Stimulated activated memory B cell treated with anti-CD40 and anti-IgM and Interleukin-4, amounts not matched to agents 10 μg/mL and 1 μg/mL and 100 μg/mL, for 72 hours (primary cell): ENCODE data around the gene SFTA2.
"Not testable (repeated sequence)": the region's sequence is repeated elsewhere in the genome, so short reads cannot be mapped to it uniquely, and the experiment has no call there.

Experiments
- ATAC-seq: fragments of 150-1000 bp; cut with Tn5 transposase; 2 replicates; pipeline ENCODE4 v1.10.0; 2021
- H3K27ac Mint-ChIP-seq: one replicate; pipeline ENCODE4 v1.8.0; 2022; ENCODE audit warnings: mild to moderate bottlenecking, mixed read lengths
- H3K27me3 Mint-ChIP-seq: one replicate; pipeline ENCODE4 v1.8.0; 2022; ENCODE audit warnings: mixed read lengths
- H3K36me3 Mint-ChIP-seq: one replicate; pipeline ENCODE4 v1.8.0; 2022; ENCODE audit warnings: mixed read lengths
- H3K4me1 Mint-ChIP-seq: one replicate; pipeline ENCODE4 v1.8.0; 2022; ENCODE audit warnings: mixed read lengths
- H3K4me3 Mint-ChIP-seq: one replicate; pipeline ENCODE4 v1.8.0; 2022; ENCODE audit warnings: mild to moderate bottlenecking, moderate library complexity, mixed read lengths
- H3K9me3 Mint-ChIP-seq: one replicate; pipeline ENCODE4 v1.8.0; 2022; ENCODE audit warnings: mixed read lengths

The SFTA2 gene

DNA sequence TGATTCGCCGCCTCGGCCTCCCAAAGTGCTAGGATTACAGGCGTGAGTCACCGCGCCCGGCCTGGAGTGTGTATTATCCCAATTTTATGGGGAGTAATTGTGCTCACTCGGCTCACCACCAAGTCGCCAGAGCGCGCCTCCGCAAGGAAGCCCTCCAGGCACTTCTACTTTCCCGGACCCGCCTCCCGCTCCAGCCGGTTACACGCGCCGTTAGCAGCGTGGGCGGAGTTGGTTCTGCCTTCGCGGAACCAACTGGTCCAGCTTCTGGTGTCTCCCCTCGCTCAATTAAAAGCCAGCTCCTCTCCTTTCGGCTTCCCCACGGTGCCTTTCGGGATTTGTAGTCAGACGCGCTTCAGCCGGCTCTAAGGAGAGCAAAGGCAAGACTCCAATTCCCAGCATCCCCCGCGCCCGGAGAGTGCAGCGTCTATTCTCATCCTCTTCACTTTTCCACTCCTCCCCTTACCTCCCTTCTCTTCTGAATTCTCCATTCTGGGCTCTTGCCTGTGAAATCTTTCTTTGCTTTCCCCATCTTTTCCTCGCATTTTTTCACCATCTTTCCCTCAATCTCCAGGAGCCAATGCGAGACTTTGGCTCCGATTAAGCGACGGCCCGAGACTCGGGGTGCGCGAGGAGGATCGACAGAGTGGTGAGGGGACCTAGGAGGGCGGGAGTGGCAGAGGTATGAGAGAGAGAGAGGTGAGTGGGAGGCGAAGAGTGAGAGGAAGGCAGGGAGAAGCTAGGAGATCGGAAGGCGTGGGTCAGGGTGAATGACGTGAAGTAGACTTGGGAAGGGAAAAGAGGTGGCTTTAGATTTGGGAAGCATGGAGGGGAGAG, 24.0 kb downstream of the SFTA2 start, which contains the start of gene GTF2H4:
TSS of gene GTF2H4 (plus strand) at position 450 of the 834 bp plus-strand sequence.
- Mint-ChIP-seq H3K9me3 (no peaks in the 10 kb centered on the region), H3K27ac (peak within 1 kb of the TSS; percentile 72), H3K4me3 (peak within 1 kb of the TSS; percentile 95), H3K36me3 (peaks cover 21% of the 10 kb centered on the region), H3K4me1 (peaks cover 16% of the 10 kb centered on the region), H3K27me3 (no peaks in the 10 kb centered on the region)
- peak; percentile 99 for ATAC-seq

DNA sequence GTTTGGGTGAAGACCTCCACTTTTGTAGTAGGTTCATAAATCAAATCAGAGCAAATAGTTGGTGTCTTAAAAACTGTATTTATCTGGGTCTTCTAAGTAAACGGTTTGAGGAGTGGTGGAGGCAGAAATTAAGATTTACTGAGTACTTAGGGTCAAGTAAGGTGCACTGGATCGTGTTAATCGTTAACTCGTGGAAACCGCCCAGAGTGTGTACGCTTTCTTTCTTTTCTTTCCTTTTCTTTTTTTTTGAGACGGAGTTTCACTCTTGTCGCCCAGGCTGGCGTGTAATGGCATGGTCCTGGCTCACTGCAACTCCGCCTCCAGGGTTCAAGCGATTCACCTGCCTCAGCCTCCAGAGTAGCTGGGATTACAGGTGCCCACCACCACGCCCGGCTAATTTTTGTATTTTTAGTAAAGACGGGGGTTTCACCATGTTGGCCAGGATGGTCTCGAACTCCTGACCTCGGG, 24.6 kb downstream of the SFTA2 start:
- Mint-ChIP-seq H3K36me3 (peaks cover 17% of the 10 kb centered on the region), H3K4me3 (peak overlapping the region; percentile 95), H3K27ac (peak overlapping the region; percentile 72), H3K4me1 (peaks cover 22% of the 10 kb centered on the region)
- H3K9me3 Mint-ChIP-seq, ATAC-seq, H3K27me3 Mint-ChIP-seq: not testable (repeated sequence)

DNA sequence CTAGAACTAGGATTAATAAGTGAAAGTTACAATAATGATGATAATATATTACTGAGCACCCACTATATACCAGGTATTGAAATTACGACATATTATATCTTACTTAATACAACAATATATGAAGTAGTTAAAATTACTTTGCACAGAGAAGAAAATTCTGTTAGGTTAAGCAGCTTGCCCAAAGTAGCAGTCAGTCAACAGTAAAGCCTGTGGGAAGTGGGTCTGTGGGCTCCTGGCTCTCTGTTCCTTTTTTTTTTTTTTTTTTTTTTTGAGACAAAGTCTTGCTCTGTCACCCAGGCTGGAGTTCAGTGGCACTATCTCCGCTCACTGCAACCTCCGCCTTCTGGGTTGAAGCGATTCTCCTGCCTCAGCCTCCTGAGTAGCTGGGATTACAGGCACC, 28.7 kb downstream of the SFTA2 start:
- ATAC-seq = no peak
- Mint-ChIP-seq H3K4me3 (no peak overlapping the region), H3K9me3 (no peaks in the 10 kb centered on the region), H3K36me3 (peaks cover 18% of the 10 kb centered on the region), H3K4me1 (peaks cover 15% of the 10 kb centered on the region), H3K27me3 (no peaks in the 10 kb centered on the region), H3K27ac (peak overlapping the region; percentile 62)

DNA sequence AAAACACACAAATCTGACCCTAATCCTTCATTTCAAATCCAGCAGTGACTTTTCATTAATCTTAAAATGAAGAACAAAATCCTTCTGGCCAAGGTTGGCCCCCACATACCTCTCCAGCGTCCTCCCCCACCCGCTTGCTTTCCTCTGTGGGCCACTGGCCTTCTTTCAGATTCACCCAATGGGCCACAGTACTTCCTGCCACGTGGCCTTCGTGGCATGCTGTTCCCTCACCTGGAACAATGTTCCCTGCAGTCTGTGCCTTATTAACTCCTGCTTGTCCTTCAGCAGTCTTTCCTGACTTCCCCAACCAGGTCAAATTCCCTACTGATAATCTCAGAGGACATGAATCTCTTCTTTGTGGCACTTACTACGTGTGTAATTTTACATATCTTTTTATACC, 29.3 kb downstream of the SFTA2 start:
- no peak for ATAC-seq
- Mint-ChIP-seq H3K36me3 (peaks cover 21% of the 10 kb centered on the region), H3K9me3 (no peaks in the 10 kb centered on the region), H3K27me3 (no peaks in the 10 kb centered on the region), H3K4me3 (no peak overlapping the region), H3K4me1 (peaks cover 11% of the 10 kb centered on the region), H3K27ac (peak overlapping the region; percentile 62)

DNA sequence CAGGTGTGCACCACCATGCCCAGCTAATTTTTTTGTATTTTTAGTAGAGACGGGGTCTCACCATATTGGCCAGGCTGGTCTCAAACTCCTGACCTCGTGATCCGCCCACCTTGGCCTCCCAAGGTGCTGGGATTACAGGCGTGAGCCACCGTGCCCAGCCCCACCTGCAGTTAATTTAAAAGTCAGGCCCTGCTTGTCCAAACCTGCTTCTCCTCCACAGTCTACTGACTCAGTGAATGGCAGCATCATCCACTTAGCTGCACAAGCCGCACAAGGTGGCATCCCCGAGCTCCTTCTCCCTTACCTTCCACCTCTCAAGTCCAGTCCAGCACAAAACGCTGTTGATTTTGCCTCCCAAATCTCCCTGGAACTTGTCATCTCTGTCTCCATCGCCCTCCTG, 29.8 kb downstream of the SFTA2 start:
- not testable (repeated sequence) for ATAC-seq, H3K9me3 Mint-ChIP-seq, H3K4me3 Mint-ChIP-seq, H3K27me3 Mint-ChIP-seq
- peaks cover 11% of the 10 kb centered on the region for H3K4me1 Mint-ChIP-seq
- H3K36me3 Mint-ChIP-seq = peaks cover 21% of the 10 kb centered on the region
- H3K27ac Mint-ChIP-seq = peak overlapping the region; percentile 62

DNA sequence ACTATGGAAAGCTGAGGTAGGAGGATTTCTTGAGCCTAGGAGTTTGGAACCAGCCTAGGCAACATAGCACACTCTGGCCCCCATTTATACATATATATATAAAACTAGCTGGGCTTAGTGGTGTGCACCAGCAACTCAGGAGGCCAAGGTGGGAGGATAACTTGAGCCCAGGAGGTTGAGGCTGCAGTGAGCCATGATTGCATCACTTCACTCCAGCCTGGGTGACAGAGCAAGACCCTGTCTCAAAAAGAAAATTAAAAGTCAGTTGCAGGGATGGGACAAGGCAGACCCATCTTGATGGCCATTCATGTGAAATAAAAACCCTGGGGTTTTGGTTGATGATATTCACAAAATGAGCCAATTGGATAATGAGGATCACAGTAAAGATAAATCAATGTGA, 30.5 kb downstream of the SFTA2 start:
- Mint-ChIP-seq H3K4me1 (peaks cover 11% of the 10 kb centered on the region), H3K36me3 (peaks cover 25% of the 10 kb centered on the region), H3K9me3 (no peaks in the 10 kb centered on the region), H3K27me3 (no peaks in the 10 kb centered on the region), H3K4me3 (no peak overlapping the region), H3K27ac (no peak overlapping the region)
- ATAC-seq = no peak

DNA sequence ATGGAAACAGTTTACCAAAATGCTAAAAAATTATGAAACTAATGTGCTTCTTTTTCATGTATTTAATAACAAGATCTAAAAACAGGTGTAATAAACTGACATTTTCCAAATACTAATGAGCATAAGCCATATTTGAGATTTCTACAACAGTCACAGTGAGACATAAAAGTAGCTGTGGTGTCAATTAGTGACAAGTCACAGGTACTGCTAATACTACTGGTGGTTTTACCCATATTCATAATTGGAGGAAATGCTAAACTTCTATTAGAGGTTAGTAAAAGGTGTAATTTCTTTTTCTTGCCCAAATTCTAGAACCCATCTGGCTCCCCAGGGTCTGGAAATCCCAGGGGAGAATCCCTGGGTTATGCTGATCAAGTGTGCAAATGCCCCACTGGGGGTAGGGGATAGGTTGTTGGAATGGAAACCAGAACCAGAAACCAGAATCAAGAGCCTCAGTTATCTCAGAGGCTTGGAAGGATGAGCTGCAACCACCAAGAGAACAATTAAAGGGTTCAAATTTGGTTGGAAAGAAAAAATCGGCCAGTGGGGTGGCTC, 31.0 kb downstream of the SFTA2 start:
- Mint-ChIP-seq H3K27ac (no peak overlapping the region), H3K27me3 (no peaks in the 10 kb centered on the region), H3K9me3 (no peaks in the 10 kb centered on the region), H3K4me1 (peaks cover 11% of the 10 kb centered on the region), H3K36me3 (peaks cover 28% of the 10 kb centered on the region), H3K4me3 (no peak overlapping the region)
- no peak for ATAC-seq

DNA sequence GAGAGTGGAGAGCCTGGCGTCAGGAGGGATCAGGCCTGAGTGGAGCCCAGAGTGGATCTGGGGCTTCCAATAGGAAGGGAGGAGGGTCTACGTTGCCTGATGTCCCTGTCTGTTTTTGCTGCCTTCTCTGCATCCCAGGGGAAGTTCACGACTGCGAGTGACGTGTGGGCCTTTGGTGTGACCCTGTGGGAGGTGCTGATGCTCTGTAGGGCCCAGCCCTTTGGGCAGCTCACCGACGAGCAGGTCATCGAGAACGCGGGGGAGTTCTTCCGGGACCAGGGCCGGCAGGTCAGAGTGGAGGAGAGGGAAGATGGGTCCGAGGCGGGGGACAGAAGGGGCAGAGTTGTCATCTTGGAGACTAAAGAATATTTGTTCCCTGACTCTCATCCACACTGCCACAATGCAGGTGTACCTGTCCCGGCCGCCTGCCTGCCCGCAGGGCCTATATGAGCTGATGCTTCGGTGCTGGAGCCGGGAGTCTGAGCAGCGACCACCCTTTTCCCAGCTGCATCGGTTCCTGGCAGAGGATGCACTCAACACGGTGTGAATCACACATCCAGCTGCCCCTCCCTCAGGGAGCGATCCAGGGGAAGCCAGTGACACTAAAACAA, 33.1 kb downstream of the SFTA2 start:
- H3K27me3 Mint-ChIP-seq = no peaks in the 10 kb centered on the region
- no peak overlapping the region for H3K4me3 Mint-ChIP-seq
- peaks cover 11% of the 10 kb centered on the region for H3K4me1 Mint-ChIP-seq
- H3K27ac Mint-ChIP-seq = no peak overlapping the region
- H3K9me3 Mint-ChIP-seq = no peaks in the 10 kb centered on the region
- ATAC-seq = no peak
- H3K36me3 Mint-ChIP-seq = peaks cover 47% of the 10 kb centered on the region

DNA sequence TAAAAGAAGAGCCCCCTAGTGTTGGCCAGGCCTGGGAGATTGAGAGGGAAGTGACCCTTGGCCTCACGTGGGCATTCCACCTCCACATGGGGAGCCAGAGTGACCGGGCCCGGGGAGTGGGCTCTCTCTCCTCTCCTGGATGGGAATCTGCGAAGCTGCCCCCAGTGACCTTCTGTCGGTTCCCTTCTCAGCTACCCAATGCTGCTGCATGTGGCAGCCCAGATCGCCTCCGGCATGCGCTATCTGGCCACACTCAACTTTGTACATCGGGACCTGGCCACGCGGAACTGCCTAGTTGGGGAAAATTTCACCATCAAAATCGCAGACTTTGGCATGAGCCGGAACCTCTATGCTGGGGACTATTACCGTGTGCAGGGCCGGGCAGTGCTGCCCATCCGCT, 34.1 kb downstream of the SFTA2 start:
- Mint-ChIP-seq H3K27me3 (no peaks in the 10 kb centered on the region), H3K36me3 (peaks cover 53% of the 10 kb centered on the region), H3K4me1 (peaks cover 8% of the 10 kb centered on the region), H3K9me3 (no peaks in the 10 kb centered on the region), H3K27ac (no peak overlapping the region), H3K4me3 (no peak overlapping the region)
- ATAC-seq = no peak

DNA sequence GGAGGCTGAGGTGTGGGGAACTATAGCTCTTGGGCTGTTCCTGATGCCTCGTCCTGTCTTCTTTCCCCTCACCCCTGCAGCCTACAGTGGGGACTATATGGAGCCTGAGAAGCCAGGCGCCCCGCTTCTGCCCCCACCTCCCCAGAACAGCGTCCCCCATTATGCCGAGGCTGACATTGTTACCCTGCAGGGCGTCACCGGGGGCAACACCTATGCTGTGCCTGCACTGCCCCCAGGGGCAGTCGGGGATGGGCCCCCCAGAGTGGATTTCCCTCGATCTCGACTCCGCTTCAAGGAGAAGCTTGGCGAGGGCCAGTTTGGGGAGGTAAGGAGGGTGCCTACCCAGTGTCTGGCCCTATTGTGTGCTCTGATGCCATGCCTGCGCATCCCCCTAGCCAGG, 35.4 kb downstream of the SFTA2 start:
- no peaks in the 10 kb centered on the region for H3K4me1 Mint-ChIP-seq
- no peaks in the 10 kb centered on the region for H3K27me3 Mint-ChIP-seq
- peaks cover 60% of the 10 kb centered on the region for H3K36me3 Mint-ChIP-seq
- no peak for ATAC-seq
- H3K27ac Mint-ChIP-seq = no peak overlapping the region
- H3K9me3 Mint-ChIP-seq = no peaks in the 10 kb centered on the region
- no peak overlapping the region for H3K4me3 Mint-ChIP-seq

DNA sequence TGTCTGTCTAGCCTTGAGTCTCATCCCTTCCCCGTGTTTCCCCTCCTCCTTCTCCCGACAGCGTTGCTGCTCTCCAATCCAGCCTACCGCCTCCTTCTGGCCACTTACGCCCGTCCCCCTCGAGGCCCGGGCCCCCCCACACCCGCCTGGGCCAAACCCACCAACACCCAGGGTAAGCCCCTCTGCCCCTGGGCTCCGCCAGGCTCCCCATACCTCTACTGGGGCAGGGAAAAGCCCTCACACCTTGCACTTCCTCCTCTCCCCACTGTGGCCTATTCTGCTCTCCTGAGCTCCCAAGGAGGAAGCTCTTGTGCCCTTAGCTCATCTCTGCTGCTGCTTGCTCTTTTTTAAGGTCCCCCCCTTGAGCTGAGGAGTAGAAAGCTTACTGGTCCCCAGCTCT, 36.6 kb downstream of the SFTA2 start:
- no peak for ATAC-seq
- no peaks in the 10 kb centered on the region for H3K27me3 Mint-ChIP-seq
- peaks cover 63% of the 10 kb centered on the region for H3K36me3 Mint-ChIP-seq
- no peaks in the 10 kb centered on the region for H3K9me3 Mint-ChIP-seq
- H3K4me1 Mint-ChIP-seq = peaks cover 2% of the 10 kb centered on the region
- peak overlapping the region; percentile 69 for H3K27ac Mint-ChIP-seq
- no peak overlapping the region for H3K4me3 Mint-ChIP-seq

DNA sequence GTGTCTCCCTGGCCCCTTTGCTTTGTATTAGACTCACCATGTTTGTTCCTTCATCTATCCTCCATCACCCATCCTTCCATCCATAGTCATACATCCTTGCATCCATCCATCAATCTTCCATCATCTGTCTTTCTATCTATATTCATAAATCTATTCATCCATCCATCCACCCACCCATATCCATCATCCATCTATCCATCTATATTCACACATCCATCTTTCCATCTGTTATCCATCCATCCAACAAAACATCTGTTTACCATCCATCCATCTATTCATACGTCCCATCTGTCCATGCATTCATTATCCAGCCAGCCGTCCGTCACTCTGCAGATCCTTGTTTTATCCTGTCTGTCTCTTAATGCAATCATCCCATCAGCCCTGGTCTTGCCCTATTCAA, 37.0 kb downstream of the SFTA2 start:
- H3K36me3 Mint-ChIP-seq = peaks cover 63% of the 10 kb centered on the region
- no peak overlapping the region for H3K4me3 Mint-ChIP-seq
- ATAC-seq = no peak

DNA sequence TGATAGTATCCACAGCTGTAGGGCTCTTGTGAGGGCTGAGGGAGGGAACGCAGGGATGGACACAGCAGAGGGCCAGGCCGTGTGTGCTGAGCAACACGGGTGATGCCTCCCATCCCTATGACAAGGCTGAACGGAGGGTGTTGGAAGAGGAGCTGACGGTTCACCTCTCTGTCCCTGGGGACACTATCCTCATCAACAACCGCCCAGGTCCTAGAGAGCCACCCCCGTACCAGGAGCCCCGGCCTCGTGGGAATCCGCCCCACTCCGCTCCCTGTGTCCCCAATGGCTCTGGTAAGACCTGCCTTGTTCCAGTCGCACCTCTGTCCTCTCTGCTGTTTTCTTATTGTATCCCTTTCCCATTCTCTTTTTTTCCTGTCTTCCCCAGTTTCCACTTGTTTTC, 37.6 kb downstream of the SFTA2 start:
- Mint-ChIP-seq H3K9me3 (no peaks in the 10 kb centered on the region), H3K4me3 (no peak overlapping the region), H3K27me3 (no peaks in the 10 kb centered on the region), H3K27ac (no peak overlapping the region), H3K36me3 (peaks cover 63% of the 10 kb centered on the region), H3K4me1 (peaks cover 9% of the 10 kb centered on the region)
- no peak for ATAC-seq

More for the DNA sequence above, 37.0 kb downstream of the SFTA2 start:
- Mint-ChIP-seq H3K27ac (no peak overlapping the region), H3K4me1 (peaks cover 6% of the 10 kb centered on the region), H3K9me3 (no peaks in the 10 kb centered on the region), H3K27me3 (no peaks in the 10 kb centered on the region)

DNA sequence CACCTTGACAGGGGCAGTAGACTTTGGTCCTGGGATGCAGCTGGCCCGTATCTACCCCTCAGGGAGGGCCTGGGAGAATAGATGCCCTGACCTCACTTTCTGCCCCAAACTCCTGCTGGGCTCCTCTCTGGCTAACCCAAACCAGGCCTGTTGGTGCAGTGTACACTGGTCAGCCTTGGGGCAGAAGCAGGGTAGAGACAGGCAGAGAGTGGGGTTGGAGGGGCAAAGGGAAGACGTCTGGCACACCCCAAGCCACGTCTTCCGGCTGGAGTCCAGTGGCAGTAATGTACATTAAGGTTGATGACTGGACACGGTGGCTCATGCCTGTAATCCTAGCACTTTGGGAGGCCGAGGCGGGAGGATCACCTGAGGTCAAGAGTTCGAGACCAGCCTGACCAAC, 38.3 kb downstream of the SFTA2 start:
- Mint-ChIP-seq H3K27ac (no peak overlapping the region), H3K27me3 (no peaks in the 10 kb centered on the region), H3K4me1 (peaks cover 9% of the 10 kb centered on the region), H3K9me3 (no peaks in the 10 kb centered on the region), H3K36me3 (peaks cover 62% of the 10 kb centered on the region), H3K4me3 (no peak overlapping the region)
- no peak for ATAC-seq

DNA sequence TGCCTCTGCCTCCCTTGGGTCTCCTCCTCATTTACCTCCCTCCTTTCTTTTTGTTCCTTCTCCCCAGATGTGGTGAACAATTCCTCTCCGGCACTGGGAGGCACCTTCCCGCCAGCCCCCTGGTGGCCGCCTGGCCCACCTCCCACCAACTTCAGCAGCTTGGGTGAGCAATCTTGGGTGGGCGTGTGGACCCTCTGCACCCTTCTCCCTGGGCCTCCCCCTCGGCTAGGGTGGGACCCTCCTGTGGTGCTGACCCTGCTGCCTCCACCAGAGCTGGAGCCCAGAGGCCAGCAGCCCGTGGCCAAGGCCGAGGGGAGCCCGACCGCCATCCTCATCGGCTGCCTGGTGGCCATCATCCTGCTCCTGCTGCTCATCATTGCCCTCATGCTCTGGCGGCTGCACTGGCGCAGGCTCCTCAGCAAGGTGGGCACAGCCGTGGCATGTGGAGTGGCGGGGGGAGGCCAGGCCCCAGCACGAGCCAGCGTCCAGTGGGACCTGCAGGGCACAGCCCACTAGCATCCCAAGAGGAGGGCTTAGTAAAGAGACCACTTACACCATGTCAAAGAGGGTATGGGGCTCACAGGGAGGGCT, 38.9 kb downstream of the SFTA2 start:
- Mint-ChIP-seq H3K4me3 (no peak overlapping the region), H3K4me1 (peaks cover 15% of the 10 kb centered on the region), H3K27ac (no peak overlapping the region), H3K9me3 (no peaks in the 10 kb centered on the region), H3K27me3 (no peaks in the 10 kb centered on the region), H3K36me3 (peaks cover 61% of the 10 kb centered on the region)
- no peak for ATAC-seq
